Type B pancreatic cell (in vitro differentiated cells): Measurements from ENCODE around the gene KIF9. TPM values are rescaled to one million over a fixed set of nuclear protein-coding genes. Genes with fewer than 3 reads are reported as not detected.

Experiments used
- DNase-seq: peaks from one replicate; pipeline ENCODE4 v3.0.0; 2021; ENCODE audit warnings: mixed read lengths; ENCODE audit not compliant: unreplicated experiment; ENCODE audit errors: extremely low spot score
- H3K27ac Mint-ChIP-seq: 2 replicates; pipeline ENCODE4 v1.8.0; 2021; ENCODE audit warnings: mild to moderate bottlenecking, mixed read lengths
- H3K27me3 Mint-ChIP-seq: 2 replicates; pipeline ENCODE4 v1.8.0; 2021; ENCODE audit warnings: mixed read lengths
- H3K36me3 Mint-ChIP-seq: 2 replicates; pipeline ENCODE4 v1.8.0; 2021; ENCODE audit warnings: mixed read lengths
- H3K4me1 Mint-ChIP-seq: one replicate; pipeline ENCODE4 v1.8.0; 2021; ENCODE audit warnings: mixed read lengths; ENCODE audit not compliant: unreplicated experiment
- H3K4me3 Mint-ChIP-seq: 2 replicates; pipeline ENCODE4 v1.8.0; 2021; ENCODE audit warnings: mild to moderate bottlenecking, mixed read lengths
- H3K9me3 Mint-ChIP-seq: 2 replicates; pipeline ENCODE4 v1.8.0; 2021; ENCODE audit warnings: mixed read lengths
- long read RNA-seq: library from polyadenylated mRNA; unstranded; transcript quantifications from one replicate; pipeline ENCODE4 v2.0.0, GENCODE V29; 2020
- total RNA-seq: library from RNA; stranded (reverse); gene quantifications from 2 replicates; pipeline ENCODE4 v1.2.1, GENCODE V29; 2021; ENCODE audit warnings: low replicate concordance
- TF ChIP-seq, protein P1 (sequence below): fragments of 200-600 bp; sonication (generic); conservative IDR thresholded peaks from 2 replicates; pipeline ENCODE4 v1.5.0; 2021; ENCODE audit warnings: antibody characterized with exemption, mild to moderate bottlenecking

KIF9 gene, protein sequence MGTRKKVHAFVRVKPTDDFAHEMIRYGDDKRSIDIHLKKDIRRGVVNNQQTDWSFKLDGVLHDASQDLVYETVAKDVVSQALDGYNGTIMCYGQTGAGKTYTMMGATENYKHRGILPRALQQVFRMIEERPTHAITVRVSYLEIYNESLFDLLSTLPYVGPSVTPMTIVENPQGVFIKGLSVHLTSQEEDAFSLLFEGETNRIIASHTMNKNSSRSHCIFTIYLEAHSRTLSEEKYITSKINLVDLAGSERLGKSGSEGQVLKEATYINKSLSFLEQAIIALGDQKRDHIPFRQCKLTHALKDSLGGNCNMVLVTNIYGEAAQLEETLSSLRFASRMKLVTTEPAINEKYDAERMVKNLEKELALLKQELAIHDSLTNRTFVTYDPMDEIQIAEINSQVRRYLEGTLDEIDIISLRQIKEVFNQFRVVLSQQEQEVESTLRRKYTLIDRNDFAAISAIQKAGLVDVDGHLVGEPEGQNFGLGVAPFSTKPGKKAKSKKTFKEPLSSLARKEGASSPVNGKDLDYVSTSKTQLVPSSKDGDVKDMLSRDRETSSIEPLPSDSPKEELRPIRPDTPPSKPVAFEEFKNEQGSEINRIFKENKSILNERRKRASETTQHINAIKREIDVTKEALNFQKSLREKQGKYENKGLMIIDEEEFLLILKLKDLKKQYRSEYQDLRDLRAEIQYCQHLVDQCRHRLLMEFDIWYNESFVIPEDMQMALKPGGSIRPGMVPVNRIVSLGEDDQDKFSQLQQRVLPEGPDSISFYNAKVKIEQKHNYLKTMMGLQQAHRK
- 13.7 and 14.8 TPM in 2 replicates for total RNA-seq
- long read RNA-seq, partial matches to known transcripts = 2 of 12 reads
- long read RNA-seq, other reads (novel, unspliced or antisense) = 6 of 12 reads

DNA sequence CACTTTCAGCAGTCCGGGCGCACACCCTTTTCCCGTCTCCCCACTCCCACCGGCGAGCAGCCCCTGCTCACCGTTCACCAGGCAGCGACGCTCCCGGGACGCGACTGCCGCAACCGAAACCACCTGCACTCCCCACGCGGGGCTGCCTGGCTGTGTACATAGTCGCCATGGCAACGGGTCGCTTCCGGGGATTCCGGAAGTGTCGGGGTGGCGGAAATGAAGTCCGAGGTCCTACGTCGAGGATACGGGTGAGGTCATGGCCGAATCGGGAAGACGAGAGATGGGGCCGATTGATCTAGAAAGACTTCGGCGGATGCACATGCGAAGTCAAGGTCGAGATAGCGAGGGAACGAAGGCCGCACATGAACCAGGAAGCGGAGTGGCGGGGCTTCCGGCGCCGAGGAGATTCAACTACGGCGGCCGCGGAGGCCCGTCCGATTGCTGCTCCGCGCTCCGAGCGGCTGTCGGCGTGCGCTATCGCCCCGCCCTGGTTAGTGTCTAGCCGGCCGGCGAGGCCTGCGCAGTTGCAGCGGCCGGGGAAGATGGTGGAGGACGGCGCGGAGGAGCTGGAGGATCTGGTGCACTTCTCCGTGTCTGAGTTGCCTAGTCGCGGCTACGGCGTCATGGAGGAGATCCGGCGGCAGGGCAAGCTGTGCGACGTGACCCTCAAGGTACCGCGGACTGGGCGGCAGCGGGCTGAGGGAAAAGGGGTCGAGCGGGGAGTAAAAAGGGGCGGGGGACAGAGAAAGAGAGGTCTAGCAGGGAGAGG, at the start of gene KIF9, which contains the start of gene KLHL18:
KIF9 (minus strand) TSS at position 376 of the 769 bp plus-strand sequence. CDS start 5,425 bp downstream, outside the sequence.
KLHL18 (plus strand) TSS at position 521 of the 769 bp plus-strand sequence; CDS start at position 543, 22 bp downstream.
- peak within 1 kb of the TSS; percentile 98 for H3K27ac Mint-ChIP-seq
- peaks cover 7% of the 10 kb centered on the region for H3K36me3 Mint-ChIP-seq
- peaks cover 14% of the 10 kb centered on the region for H3K4me1 Mint-ChIP-seq
- TF ChIP-seq, protein P1, sequence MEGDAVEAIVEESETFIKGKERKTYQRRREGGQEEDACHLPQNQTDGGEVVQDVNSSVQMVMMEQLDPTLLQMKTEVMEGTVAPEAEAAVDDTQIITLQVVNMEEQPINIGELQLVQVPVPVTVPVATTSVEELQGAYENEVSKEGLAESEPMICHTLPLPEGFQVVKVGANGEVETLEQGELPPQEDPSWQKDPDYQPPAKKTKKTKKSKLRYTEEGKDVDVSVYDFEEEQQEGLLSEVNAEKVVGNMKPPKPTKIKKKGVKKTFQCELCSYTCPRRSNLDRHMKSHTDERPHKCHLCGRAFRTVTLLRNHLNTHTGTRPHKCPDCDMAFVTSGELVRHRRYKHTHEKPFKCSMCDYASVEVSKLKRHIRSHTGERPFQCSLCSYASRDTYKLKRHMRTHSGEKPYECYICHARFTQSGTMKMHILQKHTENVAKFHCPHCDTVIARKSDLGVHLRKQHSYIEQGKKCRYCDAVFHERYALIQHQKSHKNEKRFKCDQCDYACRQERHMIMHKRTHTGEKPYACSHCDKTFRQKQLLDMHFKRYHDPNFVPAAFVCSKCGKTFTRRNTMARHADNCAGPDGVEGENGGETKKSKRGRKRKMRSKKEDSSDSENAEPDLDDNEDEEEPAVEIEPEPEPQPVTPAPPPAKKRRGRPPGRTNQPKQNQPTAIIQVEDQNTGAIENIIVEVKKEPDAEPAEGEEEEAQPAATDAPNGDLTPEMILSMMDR = no peak
- H3K27me3 Mint-ChIP-seq = no peaks in the 10 kb centered on the region
- H3K4me3 Mint-ChIP-seq = peak within 1 kb of the TSS; percentile 99
- DNase-seq = peak; percentile 92
- H3K9me3 Mint-ChIP-seq = no peaks in the 10 kb centered on the region

DNA sequence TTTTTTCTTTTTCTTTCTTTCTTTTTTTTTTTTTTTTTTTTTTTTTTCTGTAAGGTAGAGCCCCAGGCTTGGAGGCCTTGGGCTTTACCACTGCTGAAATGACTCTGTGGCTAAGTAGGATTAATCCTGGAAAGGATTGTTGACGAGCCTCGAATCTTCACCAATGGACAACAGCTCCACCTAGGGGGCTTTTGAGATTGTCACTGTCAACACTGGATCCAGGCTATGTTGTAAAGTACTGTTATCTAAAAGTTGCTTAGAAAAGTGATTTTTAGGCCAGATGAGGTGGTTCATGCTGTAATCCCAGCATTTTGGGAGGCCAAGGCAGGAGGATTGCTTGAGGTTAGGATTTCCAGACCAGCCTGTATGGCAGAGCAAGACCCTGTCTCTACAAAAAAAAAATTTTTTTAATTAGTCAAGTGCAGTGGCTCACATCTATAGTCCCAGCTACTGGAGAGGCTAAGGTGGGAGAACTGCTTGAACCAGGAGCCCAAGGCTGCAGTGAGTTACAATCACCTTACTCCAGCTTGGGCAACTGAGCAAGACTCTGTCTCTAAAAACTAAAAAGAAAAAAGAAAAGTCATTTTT, 41.8 kb upstream of the KIF9 start:
- Mint-ChIP-seq H3K4me1 (peaks cover 4% of the 10 kb centered on the region), H3K4me3 (no peak overlapping the region), H3K9me3 (no peaks in the 10 kb centered on the region), H3K27me3 (no peaks in the 10 kb centered on the region), H3K27ac (no peak overlapping the region), H3K36me3 (peaks cover 10% of the 10 kb centered on the region)
- TF ChIP-seq, protein P1 = peak; percentile 85
- no peak for DNase-seq

DNA sequence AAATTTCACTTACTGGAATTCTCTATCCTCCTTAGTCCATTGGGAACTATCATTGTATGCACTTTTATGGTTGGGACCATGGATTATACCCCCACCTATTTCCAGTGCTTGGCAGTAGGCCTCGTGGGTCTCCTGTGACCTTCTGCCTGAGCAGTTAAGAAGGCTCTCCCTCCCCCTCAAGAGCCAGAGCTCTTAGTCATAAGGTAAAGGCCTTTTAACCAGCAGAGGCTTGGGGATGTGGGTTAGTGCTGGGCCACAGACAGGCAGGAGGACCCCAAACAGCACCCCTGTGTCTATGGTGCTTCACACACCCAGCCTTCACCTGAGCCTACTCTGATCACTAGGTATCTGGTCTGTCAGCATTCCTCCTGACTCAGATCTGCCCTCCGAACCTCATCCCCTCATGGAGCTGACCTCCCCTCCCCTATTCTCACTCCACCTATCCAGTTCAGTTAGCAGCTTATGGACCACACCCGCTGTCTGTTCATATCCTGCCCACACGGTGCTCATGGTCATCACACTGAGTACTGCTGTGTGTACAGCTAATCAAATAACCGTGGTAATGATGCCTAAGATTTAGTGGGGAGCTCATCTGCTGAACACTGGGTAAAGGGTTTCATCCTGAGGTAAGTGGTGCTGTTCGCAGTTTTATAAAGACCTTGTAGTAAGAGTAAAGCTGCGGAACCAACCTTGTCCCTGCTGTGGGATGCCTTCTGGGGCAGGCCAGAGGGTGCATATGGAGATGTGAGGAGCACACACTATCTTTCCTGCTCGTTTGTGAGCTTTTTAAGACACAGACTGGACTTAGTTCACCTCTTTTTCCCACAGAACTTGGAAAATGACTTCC, 41.1 kb upstream of the KIF9 start:
- H3K36me3 Mint-ChIP-seq = peaks cover 10% of the 10 kb centered on the region
- DNase-seq = no peak
- H3K27ac Mint-ChIP-seq = peak overlapping the region; percentile 78
- peaks cover 4% of the 10 kb centered on the region for H3K4me1 Mint-ChIP-seq
- H3K27me3 Mint-ChIP-seq = no peaks in the 10 kb centered on the region
- no peaks in the 10 kb centered on the region for H3K9me3 Mint-ChIP-seq
- TF ChIP-seq, protein P1 = no peak
- no peak overlapping the region for H3K4me3 Mint-ChIP-seq

DNA sequence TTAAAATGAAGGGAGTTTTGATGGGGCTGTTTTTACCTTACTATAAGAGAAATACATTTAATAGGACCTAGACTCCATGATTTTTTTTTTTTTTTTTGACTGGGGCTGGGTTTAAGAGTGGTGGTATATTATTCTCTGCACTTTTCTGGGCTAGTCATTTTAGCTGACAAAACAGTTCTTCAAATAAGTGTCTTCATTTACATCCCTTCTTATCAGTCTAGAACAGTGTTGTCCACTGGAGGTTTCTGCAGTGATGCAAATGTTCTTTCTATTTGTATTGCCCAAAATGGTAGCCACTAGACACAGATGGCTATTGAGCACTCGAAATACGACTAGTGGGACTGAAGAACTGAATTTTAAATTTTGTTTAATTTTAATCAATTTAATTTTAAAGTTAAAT, 37.4 kb upstream of the KIF9 start:
- DNase-seq = no peak
- Mint-ChIP-seq H3K36me3 (peaks cover 10% of the 10 kb centered on the region), H3K27ac (no peak overlapping the region), H3K4me3 (no peak overlapping the region), H3K4me1 (peaks cover 5% of the 10 kb centered on the region), H3K9me3 (no peaks in the 10 kb centered on the region), H3K27me3 (no peaks in the 10 kb centered on the region)
- TF ChIP-seq, protein P1 = no peak
